GM12891 (cell line): ENCODE results near the gene RPS8.

ENCODE experiments used
- POLR2A ChIP-seq: IDR thresholded peaks from 2 replicates; pipeline ENCODE4 v1.6.1; 2011; ENCODE audit warnings: low read depth, low read length, control low read depth
- POLR2AphosphoS5 ChIP-seq: IDR thresholded peaks from 2 replicates; pipeline ENCODE4 v1.6.1; 2011; ENCODE audit warnings: low read depth, low read length, control low read depth
- TAF1 ChIP-seq: IDR thresholded peaks from 2 replicates; pipeline ENCODE4 v1.6.1; 2011; ENCODE audit warnings: low read depth, low read length, control low read depth

- TF ChIP-seq TAF1, result no peak
- no peak for TF ChIP-seq POLR2A
- TF ChIP-seq POLR2AphosphoS5, result no peak
These were observed 34.9 kb downstream of the RPS8 start for GRCh38 chr1:44810101-44810761.
